ENCODE data around the gene CCNY.

DNA sequence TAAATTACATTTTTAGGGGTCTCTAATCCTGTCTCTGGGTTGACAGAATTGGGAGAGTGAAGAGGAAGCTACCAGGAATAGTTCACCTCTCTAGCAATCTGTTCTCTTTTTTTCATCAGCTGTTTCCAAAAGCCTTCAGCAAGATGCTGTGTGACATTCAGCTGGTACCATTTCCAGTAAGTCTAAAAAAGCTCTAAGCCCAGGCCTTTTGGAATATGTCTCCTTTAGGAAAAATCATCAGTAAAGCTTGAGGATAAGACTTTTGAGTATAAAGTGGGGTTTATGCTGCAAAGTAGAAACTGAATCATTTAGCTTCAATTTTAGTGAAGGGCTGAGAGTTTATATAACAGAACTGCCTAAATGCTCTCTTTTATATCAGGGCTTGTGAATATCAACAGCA, 81.5 kb downstream of the CCNY start:
- TF ChIP-seq, protein P1, sequence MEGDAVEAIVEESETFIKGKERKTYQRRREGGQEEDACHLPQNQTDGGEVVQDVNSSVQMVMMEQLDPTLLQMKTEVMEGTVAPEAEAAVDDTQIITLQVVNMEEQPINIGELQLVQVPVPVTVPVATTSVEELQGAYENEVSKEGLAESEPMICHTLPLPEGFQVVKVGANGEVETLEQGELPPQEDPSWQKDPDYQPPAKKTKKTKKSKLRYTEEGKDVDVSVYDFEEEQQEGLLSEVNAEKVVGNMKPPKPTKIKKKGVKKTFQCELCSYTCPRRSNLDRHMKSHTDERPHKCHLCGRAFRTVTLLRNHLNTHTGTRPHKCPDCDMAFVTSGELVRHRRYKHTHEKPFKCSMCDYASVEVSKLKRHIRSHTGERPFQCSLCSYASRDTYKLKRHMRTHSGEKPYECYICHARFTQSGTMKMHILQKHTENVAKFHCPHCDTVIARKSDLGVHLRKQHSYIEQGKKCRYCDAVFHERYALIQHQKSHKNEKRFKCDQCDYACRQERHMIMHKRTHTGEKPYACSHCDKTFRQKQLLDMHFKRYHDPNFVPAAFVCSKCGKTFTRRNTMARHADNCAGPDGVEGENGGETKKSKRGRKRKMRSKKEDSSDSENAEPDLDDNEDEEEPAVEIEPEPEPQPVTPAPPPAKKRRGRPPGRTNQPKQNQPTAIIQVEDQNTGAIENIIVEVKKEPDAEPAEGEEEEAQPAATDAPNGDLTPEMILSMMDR (IDR thresholded peaks at IDR 0.05; ENCODE audit: low read depth, low read length) = no peak
- no peak for TF ChIP-seq EZH2phosphoT487 (IDR thresholded peaks at IDR 0.05; ENCODE audit: low read depth)

All from OCI-LY3 (cell line).